GM23338 (cell line): ENCODE results near the gene CRY1. TPM values are rescaled to one million over a fixed set of nuclear protein-coding genes. Genes with fewer than 3 reads are reported as not detected.

ENCODE experiments used
- ATAC-seq: fragments of 200-7000 bp; cut with Tn5 transposase; 3 replicates; pipeline ENCODE4 v1.9.1; 2020
- DNase-seq: peaks from one replicate; pipeline ENCODE4 v3.0.0-alpha.2; 2015; ENCODE audit warnings: low spot score
- H2AFZ ChIP-seq: fragments of 200-600 bp; sonication (generic); 2 replicates; pipeline ENCODE4 v1.8.0; 2016; ENCODE audit warnings: antibody characterized with exemption, mild to moderate bottlenecking, moderate library complexity
- H3F3A ChIP-seq: fragments of 200-600 bp; sonication (generic); replicated peaks from 2 replicates; pipeline ENCODE4 v1.8.0; 2017; ENCODE audit warnings: antibody characterized with exemption, mixed run types, low read depth
- H3K27ac ChIP-seq: fragments of 200-600 bp; sonication (generic); 2 replicates; pipeline ENCODE4 v1.6.1; 2016; ENCODE audit warnings: low read depth
- H3K27me3 ChIP-seq: fragments of 200-600 bp; sonication (generic); 2 replicates; pipeline ENCODE4 v1.8.0; 2016; ENCODE audit warnings: mild to moderate bottlenecking, mixed run types, moderate library complexity; ENCODE audit not compliant: insufficient read depth
- H3K36me3 ChIP-seq: fragments of 200-600 bp; sonication (generic); 2 replicates; pipeline ENCODE4 v1.8.0; 2016; ENCODE audit warnings: mild to moderate bottlenecking; ENCODE audit not compliant: insufficient read depth
- H3K4me1 ChIP-seq: fragments of 200-600 bp; sonication (generic); 2 replicates; pipeline ENCODE4 v1.8.0; 2016; ENCODE audit warnings: mild to moderate bottlenecking, moderate library complexity; ENCODE audit not compliant: insufficient read depth
- H3K4me2 ChIP-seq: fragments of 200-600 bp; sonication (generic); 2 replicates; pipeline ENCODE4 v1.7.1; 2017; ENCODE audit warnings: mixed run types
- H3K4me3 ChIP-seq: fragments of 200-600 bp; sonication (generic); 2 replicates; pipeline ENCODE4 v1.6.1; 2016; ENCODE audit warnings: mixed run types
- H3K79me2 ChIP-seq: fragments of 200-600 bp; sonication (generic); replicated peaks from 2 replicates; pipeline ENCODE4 v1.8.0; 2017; ENCODE audit warnings: mild to moderate bottlenecking; ENCODE audit not compliant: insufficient read depth
- H3K9me2 ChIP-seq: fragments of 200-600 bp; sonication (generic); 2 replicates; pipeline ENCODE4 v1.8.0; 2017; ENCODE audit not compliant: insufficient read depth
- H4K20me1 ChIP-seq: fragments of 200-600 bp; sonication (generic); replicated peaks from 2 replicates; pipeline ENCODE4 v1.8.0; 2017; ENCODE audit warnings: mild to moderate bottlenecking; ENCODE audit not compliant: insufficient read depth
- H3K27ac Mint-ChIP-seq: 2 replicates; pipeline ENCODE4 v1.8.0; 2020; ENCODE audit warnings: inconsistent platforms, mild to moderate bottlenecking, moderate library complexity, mixed read lengths
- H3K27me3 Mint-ChIP-seq: 3 replicates; pipeline ENCODE4 v1.8.0; 2022; ENCODE audit warnings: low read depth, mild to moderate bottlenecking, moderate library complexity, mixed read lengths, inconsistent platforms; ENCODE audit not compliant: insufficient read depth, poor library complexity
- H3K36me3 Mint-ChIP-seq: 3 replicates; pipeline ENCODE4 v1.8.0; 2021; ENCODE audit warnings: low read depth, mild to moderate bottlenecking, inconsistent platforms, moderate library complexity, mixed read lengths
- H3K4me1 Mint-ChIP-seq: 3 replicates; pipeline ENCODE4 v1.8.0; 2020; ENCODE audit warnings: mild to moderate bottlenecking, inconsistent platforms, mixed read lengths
- H3K4me3 Mint-ChIP-seq: 3 replicates; pipeline ENCODE4 v1.8.0; 2021; ENCODE audit warnings: moderate library complexity, mild to moderate bottlenecking, inconsistent platforms, mixed read lengths
- H3K9me3 Mint-ChIP-seq: 3 replicates; pipeline ENCODE4 v1.8.0; 2020; ENCODE audit warnings: moderate library complexity, mild to moderate bottlenecking, inconsistent platforms, mixed read lengths
- CREB1 ChIP-seq: fragments of 250-450 bp; sonication (Bioruptor Pico); IDR thresholded peaks from 2 replicates; pipeline ENCODE4 v1.5.0; 2020; ENCODE audit warnings: low read depth, mild to moderate bottlenecking, moderate library complexity
- EZH2 ChIP-seq: fragments of 200-600 bp; sonication (generic); IDR thresholded peaks from one replicate; pipeline ENCODE4 v1.8.0; 2017; ENCODE audit warnings: antibody characterized with exemption, mild to moderate bottlenecking, low read depth; ENCODE audit not compliant: unreplicated experiment
- EZH2phosphoT487 ChIP-seq: fragments of 200-600 bp; sonication (generic); IDR thresholded peaks from one replicate; pipeline ENCODE4 v1.8.1; 2018; ENCODE audit warnings: antibody characterized with exemption; ENCODE audit not compliant: unreplicated experiment
- JUNB ChIP-seq: IDR thresholded peaks from one replicate; pipeline ENCODE4 v1.6.1; 2016; ENCODE audit warnings: antibody characterized with exemption; ENCODE audit not compliant: unreplicated experiment
- NANOG ChIP-seq: IDR thresholded peaks from 2 replicates; pipeline ENCODE4 v1.6.1; 2016; ENCODE audit warnings: antibody characterized with exemption, borderline replicate concordance
- POLR2AphosphoS5 ChIP-seq: IDR thresholded peaks from 2 replicates; pipeline ENCODE4 v1.6.1; 2016; ENCODE audit warnings: antibody characterized with exemption, low read depth
- STAT1 ChIP-seq: IDR thresholded peaks from one replicate; pipeline ENCODE4 v1.6.1; 2016; ENCODE audit warnings: antibody characterized with exemption; ENCODE audit not compliant: unreplicated experiment
- ZNF114 ChIP-seq: fragments of 250-450 bp; sonication (Bioruptor Pico); IDR thresholded peaks from 2 replicates; pipeline ENCODE4 v1.5.0; 2020; ENCODE audit warnings: mild to moderate bottlenecking, moderate library complexity
- ZNF331 ChIP-seq: fragments of 250-450 bp; sonication (Bioruptor Pico); IDR thresholded peaks from 2 replicates; pipeline ENCODE4 v1.5.0; 2020; ENCODE audit warnings: low read depth, mild to moderate bottlenecking, moderate library complexity
- polyA plus RNA-seq: library from polyadenylated mRNA; unstranded; fragments of >200 nt; fragmentation: Nextera tagmentation; extraction: Ambion mirVana; gene quantifications from 2 replicates; pipeline ENCODE4 v1.2.1, GENCODE V29; 2016
- total RNA-seq: library from RNA; depleted of rRNA; stranded (reverse); fragments of >200 nt; shearing (Covaris generic); gene quantifications from 2 replicates; pipeline ENCODE4 v1.2.3, GENCODE V29; 2014
- TF ChIP-seq, protein P1 (sequence below): IDR thresholded peaks from 2 replicates; pipeline ENCODE4 v1.6.1; 2016; ENCODE audit warnings: antibody characterized with exemption
- TF ChIP-seq, protein P2 (sequence below): IDR thresholded peaks from one replicate; pipeline ENCODE4 v1.6.1; 2018; ENCODE audit warnings: antibody characterized with exemption; ENCODE audit not compliant: unreplicated experiment
- TF ChIP-seq, protein P3 (sequence below), 2 experiments: fragments of 200-600 bp in 1 of 2; sonication (generic) in 1 of 2; conservative IDR thresholded peaks; 2 replicates each; pipeline versions ENCODE4 v1.5.1 to v1.6.1; 2016 to 2017; ENCODE audit warnings: antibody characterized with exemption in 2 of 2, low read depth in 2 of 2, mild to moderate bottlenecking in 2 of 2, moderate library complexity in 1 of 2
- TF ChIP-seq, protein P4 (sequence below): fragments of 250-450 bp; sonication (Bioruptor Pico); IDR thresholded peaks from 2 replicates; pipeline ENCODE4 v1.5.0; 2020; ENCODE audit warnings: mild to moderate bottlenecking, moderate library complexity

CRY1 gene
- total and polyA plus RNA-seq, 2 experiments from 2014 or later, result 27.7 to 28.2 TPM

DNA sequence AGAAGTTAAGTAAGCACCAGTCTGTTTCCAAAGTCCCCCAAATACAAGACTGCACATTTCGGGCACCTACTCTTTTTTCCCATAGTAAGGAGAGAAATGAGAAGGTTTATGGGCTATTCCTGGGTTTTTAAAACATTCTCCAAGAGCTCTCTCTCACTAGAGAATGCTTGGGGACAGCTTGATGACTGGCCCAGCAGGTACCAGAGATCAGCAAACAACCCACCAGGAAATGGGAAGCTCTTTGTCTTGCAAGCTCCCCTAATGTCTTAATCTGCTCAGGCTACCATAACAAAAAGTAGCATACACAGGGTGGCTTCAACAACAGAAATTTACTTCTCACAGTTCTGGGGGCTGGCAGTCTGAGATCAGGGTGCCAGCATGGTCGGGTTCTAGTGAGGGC is 41.8 kb upstream of the CRY1 start:
- H3K4me1 ChIP-seq, result no peaks in the 10 kb centered on the region
- H3F3A ChIP-seq, result no peaks in the 10 kb centered on the region; the same call in 1 of the 2 replicates
- H3K4me3 ChIP-seq, result peak overlapping the region; percentile 34; the same call in 1 of the 2 replicates
- H2AFZ ChIP-seq, result peak overlapping the region; percentile 86; the same call in 1 of the 2 replicates
- peak overlapping the region; percentile 61 for H3K4me2 ChIP-seq
- H3K36me3 ChIP-seq, result no peaks in the 10 kb centered on the region
- no peaks in the 10 kb centered on the region for H4K20me1 ChIP-seq
- H3K4me3 Mint-ChIP-seq, result no peak overlapping the region
- no peaks in the 10 kb centered on the region for H3K79me2 ChIP-seq
- TF ChIP-seq, protein P1, sequence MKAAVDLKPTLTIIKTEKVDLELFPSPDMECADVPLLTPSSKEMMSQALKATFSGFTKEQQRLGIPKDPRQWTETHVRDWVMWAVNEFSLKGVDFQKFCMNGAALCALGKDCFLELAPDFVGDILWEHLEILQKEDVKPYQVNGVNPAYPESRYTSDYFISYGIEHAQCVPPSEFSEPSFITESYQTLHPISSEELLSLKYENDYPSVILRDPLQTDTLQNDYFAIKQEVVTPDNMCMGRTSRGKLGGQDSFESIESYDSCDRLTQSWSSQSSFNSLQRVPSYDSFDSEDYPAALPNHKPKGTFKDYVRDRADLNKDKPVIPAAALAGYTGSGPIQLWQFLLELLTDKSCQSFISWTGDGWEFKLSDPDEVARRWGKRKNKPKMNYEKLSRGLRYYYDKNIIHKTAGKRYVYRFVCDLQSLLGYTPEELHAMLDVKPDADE, result no peak
- TF ChIP-seq, protein P2, sequence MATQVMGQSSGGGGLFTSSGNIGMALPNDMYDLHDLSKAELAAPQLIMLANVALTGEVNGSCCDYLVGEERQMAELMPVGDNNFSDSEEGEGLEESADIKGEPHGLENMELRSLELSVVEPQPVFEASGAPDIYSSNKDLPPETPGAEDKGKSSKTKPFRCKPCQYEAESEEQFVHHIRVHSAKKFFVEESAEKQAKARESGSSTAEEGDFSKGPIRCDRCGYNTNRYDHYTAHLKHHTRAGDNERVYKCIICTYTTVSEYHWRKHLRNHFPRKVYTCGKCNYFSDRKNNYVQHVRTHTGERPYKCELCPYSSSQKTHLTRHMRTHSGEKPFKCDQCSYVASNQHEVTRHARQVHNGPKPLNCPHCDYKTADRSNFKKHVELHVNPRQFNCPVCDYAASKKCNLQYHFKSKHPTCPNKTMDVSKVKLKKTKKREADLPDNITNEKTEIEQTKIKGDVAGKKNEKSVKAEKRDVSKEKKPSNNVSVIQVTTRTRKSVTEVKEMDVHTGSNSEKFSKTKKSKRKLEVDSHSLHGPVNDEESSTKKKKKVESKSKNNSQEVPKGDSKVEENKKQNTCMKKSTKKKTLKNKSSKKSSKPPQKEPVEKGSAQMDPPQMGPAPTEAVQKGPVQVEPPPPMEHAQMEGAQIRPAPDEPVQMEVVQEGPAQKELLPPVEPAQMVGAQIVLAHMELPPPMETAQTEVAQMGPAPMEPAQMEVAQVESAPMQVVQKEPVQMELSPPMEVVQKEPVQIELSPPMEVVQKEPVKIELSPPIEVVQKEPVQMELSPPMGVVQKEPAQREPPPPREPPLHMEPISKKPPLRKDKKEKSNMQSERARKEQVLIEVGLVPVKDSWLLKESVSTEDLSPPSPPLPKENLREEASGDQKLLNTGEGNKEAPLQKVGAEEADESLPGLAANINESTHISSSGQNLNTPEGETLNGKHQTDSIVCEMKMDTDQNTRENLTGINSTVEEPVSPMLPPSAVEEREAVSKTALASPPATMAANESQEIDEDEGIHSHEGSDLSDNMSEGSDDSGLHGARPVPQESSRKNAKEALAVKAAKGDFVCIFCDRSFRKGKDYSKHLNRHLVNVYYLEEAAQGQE, result no peak
- TF ChIP-seq POLR2AphosphoS5, result no peak
- TF ChIP-seq, protein P3, sequence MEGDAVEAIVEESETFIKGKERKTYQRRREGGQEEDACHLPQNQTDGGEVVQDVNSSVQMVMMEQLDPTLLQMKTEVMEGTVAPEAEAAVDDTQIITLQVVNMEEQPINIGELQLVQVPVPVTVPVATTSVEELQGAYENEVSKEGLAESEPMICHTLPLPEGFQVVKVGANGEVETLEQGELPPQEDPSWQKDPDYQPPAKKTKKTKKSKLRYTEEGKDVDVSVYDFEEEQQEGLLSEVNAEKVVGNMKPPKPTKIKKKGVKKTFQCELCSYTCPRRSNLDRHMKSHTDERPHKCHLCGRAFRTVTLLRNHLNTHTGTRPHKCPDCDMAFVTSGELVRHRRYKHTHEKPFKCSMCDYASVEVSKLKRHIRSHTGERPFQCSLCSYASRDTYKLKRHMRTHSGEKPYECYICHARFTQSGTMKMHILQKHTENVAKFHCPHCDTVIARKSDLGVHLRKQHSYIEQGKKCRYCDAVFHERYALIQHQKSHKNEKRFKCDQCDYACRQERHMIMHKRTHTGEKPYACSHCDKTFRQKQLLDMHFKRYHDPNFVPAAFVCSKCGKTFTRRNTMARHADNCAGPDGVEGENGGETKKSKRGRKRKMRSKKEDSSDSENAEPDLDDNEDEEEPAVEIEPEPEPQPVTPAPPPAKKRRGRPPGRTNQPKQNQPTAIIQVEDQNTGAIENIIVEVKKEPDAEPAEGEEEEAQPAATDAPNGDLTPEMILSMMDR (conservative IDR thresholded peaks at IDR 0.05; ENCODE audit: low read depth in 2 of 2), result no peak
- TF ChIP-seq JUNB, result no peak
- no peak for TF ChIP-seq ZNF331
- no peak for TF ChIP-seq STAT1
- no peak for TF ChIP-seq EZH2
- no peak for TF ChIP-seq EZH2phosphoT487
- TF ChIP-seq ZNF114, result no peak
- no peak for TF ChIP-seq NANOG
- TF ChIP-seq CREB1 (CRISPR knock-in tag), result no peak
- TF ChIP-seq, protein P4, sequence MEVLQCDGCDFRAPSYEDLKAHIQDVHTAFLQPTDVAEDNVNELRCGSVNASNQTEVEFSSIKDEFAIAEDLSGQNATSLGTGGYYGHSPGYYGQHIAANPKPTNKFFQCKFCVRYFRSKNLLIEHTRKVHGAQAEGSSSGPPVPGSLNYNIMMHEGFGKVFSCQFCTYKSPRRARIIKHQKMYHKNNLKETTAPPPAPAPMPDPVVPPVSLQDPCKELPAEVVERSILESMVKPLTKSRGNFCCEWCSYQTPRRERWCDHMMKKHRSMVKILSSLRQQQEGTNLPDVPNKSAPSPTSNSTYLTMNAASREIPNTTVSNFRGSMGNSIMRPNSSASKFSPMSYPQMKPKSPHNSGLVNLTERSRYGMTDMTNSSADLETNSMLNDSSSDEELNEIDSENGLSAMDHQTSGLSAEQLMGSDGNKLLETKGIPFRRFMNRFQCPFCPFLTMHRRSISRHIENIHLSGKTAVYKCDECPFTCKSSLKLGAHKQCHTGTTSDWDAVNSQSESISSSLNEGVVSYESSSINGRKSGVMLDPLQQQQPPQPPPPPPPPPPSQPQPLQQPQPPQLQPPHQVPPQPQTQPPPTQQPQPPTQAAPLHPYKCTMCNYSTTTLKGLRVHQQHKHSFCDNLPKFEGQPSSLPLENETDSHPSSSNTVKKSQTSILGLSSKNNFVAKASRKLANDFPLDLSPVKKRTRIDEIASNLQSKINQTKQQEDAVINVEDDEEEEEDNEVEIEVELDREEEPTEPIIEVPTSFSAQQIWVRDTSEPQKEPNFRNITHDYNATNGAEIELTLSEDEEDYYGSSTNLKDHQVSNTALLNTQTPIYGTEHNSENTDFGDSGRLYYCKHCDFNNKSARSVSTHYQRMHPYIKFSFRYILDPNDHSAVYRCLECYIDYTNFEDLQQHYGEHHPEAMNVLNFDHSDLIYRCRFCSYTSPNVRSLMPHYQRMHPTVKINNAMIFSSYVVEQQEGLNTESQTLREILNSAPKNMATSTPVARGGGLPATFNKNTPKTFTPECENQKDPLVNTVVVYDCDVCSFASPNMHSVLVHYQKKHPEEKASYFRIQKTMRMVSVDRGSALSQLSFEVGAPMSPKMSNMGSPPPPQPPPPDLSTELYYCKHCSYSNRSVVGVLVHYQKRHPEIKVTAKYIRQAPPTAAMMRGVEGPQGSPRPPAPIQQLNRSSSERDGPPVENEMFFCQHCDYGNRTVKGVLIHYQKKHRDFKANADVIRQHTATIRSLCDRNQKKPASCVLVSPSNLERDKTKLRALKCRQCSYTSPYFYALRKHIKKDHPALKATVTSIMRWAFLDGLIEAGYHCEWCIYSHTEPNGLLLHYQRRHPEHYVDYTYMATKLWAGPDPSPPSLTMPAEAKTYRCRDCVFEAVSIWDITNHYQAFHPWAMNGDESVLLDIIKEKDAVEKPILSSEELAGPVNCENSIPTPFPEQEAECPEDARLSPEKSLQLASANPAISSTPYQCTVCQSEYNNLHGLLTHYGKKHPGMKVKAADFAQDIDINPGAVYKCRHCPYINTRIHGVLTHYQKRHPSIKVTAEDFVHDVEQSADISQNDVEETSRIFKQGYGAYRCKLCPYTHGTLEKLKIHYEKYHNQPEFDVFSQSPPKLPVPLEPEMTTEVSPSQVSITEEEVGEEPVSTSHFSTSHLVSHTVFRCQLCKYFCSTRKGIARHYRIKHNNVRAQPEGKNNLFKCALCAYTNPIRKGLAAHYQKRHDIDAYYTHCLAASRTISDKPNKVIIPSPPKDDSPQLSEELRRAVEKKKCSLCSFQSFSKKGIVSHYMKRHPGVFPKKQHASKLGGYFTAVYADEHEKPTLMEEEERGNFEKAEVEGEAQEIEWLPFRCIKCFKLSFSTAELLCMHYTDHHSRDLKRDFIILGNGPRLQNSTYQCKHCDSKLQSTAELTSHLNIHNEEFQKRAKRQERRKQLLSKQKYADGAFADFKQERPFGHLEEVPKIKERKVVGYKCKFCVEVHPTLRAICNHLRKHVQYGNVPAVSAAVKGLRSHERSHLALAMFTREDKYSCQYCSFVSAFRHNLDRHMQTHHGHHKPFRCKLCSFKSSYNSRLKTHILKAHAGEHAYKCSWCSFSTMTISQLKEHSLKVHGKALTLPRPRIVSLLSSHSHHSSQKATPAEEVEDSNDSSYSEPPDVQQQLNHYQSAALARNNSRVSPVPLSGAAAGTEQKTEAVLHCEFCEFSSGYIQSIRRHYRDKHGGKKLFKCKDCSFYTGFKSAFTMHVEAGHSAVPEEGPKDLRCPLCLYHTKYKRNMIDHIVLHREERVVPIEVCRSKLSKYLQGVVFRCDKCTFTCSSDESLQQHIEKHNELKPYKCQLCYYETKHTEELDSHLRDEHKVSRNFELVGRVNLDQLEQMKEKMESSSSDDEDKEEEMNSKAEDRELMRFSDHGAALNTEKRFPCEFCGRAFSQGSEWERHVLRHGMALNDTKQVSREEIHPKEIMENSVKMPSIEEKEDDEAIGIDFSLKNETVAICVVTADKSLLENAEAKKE (CRISPR knock-in tag), result no peak
- no peaks in the 10 kb centered on the region; the same call in 2 of the 3 replicates for H3K36me3 Mint-ChIP-seq
- peaks cover 2% of the 10 kb centered on the region for H3K27me3 Mint-ChIP-seq
- peaks cover 16% of the 10 kb centered on the region for H3K9me2 ChIP-seq
- no peaks in the 10 kb centered on the region; the same call in 2 of the 3 replicates for H3K9me3 Mint-ChIP-seq
- peaks cover 20% of the 10 kb centered on the region; the same call in 2 of the 3 replicates for H3K4me1 Mint-ChIP-seq
- ATAC-seq (no peak; the same call in 2 of the 3 replicates), DNase-seq (no peak)
- H3K27ac ChIP-seq, result no peak overlapping the region
- no peak overlapping the region for H3K27ac Mint-ChIP-seq
- no peaks in the 10 kb centered on the region for H3K27me3 ChIP-seq
